DMS79 (cell line): ENCODE results near the gene ABCG1.

Experiments
- DNase-seq: peaks from one replicate; lab custom pipeline; 2025; lab: John Stamatoyannopoulos, UW

Gene ABCG1

GRCh38 chr21:42214081-42214750, 4.7 kb upstream of the ABCG1 start:
- no peak for DNase-seq

- DNase-seq = no peak
Observed at GRCh38 chr21:42214921-42215320, 4.0 kb upstream of the ABCG1 start.

GRCh38 chr21:42215942-42216725, 2.8 kb upstream of the ABCG1 start:
- DNase-seq = no peak

GRCh38 chr21:42216726-42217572, 2.0 kb upstream of the ABCG1 start:
- DNase-seq = no peak

- DNase-seq = no peak
Observed at GRCh38 chr21:42219606-42220137, 732 bp downstream of the ABCG1 start.

GRCh38 chr21:42220138-42220701, 1.3 kb downstream of the ABCG1 start:
- DNase-seq = peak; percentile 76

GRCh38 chr21:42221581-42222345, 2.8 kb downstream of the ABCG1 start:
- DNase-seq = no peak

- DNase-seq = no peak
Observed at GRCh38 chr21:42222386-42222785, 3.4 kb downstream of the ABCG1 start.

GRCh38 chr21:42222821-42223390, 4.0 kb downstream of the ABCG1 start:
- no peak for DNase-seq

GRCh38 chr21:42223826-42224575, 5.1 kb downstream of the ABCG1 start:
- no peak for DNase-seq

- DNase-seq = no peak
Observed at GRCh38 chr21:42225042-42225441, 6.1 kb downstream of the ABCG1 start.

GRCh38 chr21:42225571-42226155, 6.7 kb downstream of the ABCG1 start:
- no peak for DNase-seq

- DNase-seq = no peak
Observed at GRCh38 chr21:42226626-42227025, 7.7 kb downstream of the ABCG1 start.

GRCh38 chr21:42227909-42228708, 9.2 kb downstream of the ABCG1 start:
- no peak for DNase-seq

GRCh38 chr21:42228709-42229220, 9.8 kb downstream of the ABCG1 start:
- no peak for DNase-seq

- no peak for DNase-seq
Observed at GRCh38 chr21:42229676-42230075, 10.7 kb downstream of the ABCG1 start.

- DNase-seq = no peak
Observed at GRCh38 chr21:42230178-42230577, 11.2 kb downstream of the ABCG1 start.

- DNase-seq = no peak
Observed at GRCh38 chr21:42230636-42231035, 11.7 kb downstream of the ABCG1 start.

- DNase-seq = no peak
Observed at GRCh38 chr21:42231756-42232155, 12.8 kb downstream of the ABCG1 start.
